ENCODE results near the gene RNF34.
A peak's percentile ranks its signal among the peaks of the same experiment; 100 is the strongest.

RNF34 gene

GRCh38 chr12:121438905-121439304 is 39.0 kb downstream of the RNF34 start:
- no peak for DNase-seq (ENCODE audit: low read depth)

GRCh38 chr12:121439715-121440114 is 39.8 kb downstream of the RNF34 start:
- DNase-seq (ENCODE audit: low read depth), result no peak

DNA sequence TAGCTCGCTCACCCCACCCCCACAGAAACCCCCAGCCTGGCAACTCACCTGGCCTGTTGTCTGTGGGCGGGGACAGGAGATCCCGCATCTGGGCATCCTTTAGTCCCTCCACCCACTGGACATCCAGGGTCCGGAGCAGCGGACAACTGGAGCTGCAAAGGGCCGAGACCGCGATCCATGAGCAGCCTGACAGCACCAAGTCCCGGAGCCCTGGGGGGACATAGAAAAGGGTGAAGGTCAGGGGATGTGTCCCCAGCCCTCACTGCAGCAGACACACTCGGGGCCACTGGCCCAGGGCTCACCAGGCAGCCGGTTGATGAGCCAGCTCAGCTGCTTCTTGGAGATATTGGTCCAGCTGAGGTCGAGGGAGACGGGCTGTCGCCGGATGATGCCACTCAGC is 40.9 kb downstream of the RNF34 start:
- DNase-seq (ENCODE audit: low read depth), result no peak

- no peak for DNase-seq (ENCODE audit: low read depth)
Observed at GRCh38 chr12:121441555-121441954, 41.6 kb downstream of the RNF34 start.

GRCh38 chr12:121442028-121442948 is 42.4 kb downstream of the RNF34 start:
- no peak for DNase-seq (ENCODE audit: low read depth)

DNA sequence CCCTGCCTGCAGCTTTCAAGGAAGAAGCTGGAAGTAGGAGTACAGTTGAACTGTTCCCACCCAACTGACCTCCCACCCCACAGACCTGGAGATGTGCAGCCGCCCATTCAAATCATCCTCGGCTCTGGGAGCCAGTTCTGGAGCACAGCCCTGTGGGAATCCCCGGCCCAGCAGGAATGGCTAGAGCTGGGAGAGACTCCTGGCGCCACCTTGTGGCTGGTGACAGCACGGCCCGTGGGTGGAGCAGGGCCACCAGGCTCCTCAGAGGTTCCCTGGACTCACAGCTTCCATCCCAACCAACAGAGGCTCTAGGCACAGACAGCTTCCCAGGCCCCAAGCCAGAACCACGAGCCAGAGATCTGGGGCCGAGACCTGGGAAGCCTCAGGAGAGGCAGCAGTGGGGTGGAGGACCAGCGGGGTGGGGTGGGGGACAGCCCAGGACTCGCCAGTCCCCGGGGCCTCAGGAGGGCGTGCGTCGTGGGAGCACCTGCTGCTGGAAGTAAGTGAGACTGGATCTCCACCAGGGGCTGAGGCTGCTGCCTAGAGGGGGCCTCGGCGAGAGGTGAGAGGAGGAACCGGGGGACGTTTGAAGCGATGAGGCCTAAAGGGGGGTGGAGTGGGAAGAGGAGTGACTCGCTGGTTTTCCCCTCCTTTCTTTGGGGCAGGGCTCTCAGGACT is 43.4 kb downstream of the RNF34 start:
- DNase-seq (ENCODE audit: low read depth), result peak; percentile 50

GRCh38 chr12:121443911-121444841 is 44.3 kb downstream of the RNF34 start:
- DNase-seq (ENCODE audit: low read depth), result no peak

- DNase-seq (ENCODE audit: low read depth), result no peak
Observed at GRCh38 chr12:121444842-121445202, 44.9 kb downstream of the RNF34 start.

GRCh38 chr12:121446750-121447149 is 46.8 kb downstream of the RNF34 start:
- no peak for DNase-seq (ENCODE audit: low read depth)

- no peak for DNase-seq (ENCODE audit: low read depth)
Observed at GRCh38 chr12:121448771-121449315, 48.9 kb downstream of the RNF34 start.

DNA sequence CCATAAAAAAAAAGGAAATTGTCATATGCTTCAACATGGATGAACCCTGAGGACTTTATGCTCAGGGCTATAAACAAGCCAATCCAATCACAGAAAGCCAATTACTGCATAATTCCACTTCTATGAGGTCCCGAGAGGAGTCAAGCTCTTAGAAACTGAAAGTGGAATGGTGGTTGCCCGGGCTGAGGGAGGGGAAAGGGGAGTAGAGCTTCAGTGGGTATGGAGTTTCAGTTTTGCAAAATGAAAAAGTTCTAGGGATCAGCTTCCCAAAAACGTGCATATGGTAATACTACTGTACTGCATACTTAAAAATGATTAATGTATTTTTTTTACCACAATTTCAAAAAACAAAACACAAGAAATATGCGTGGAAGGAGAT is 52.0 kb downstream of the RNF34 start:
- no peak for DNase-seq (ENCODE audit: low read depth)

- no peak for DNase-seq (ENCODE audit: low read depth)
Observed at GRCh38 chr12:121452340-121452984, 52.5 kb downstream of the RNF34 start.

GRCh38 chr12:121452985-121453360 is 53.1 kb downstream of the RNF34 start:
- no peak for DNase-seq (ENCODE audit: low read depth)

- no peak for DNase-seq (ENCODE audit: low read depth)
Observed at GRCh38 chr12:121453629-121454028, 53.7 kb downstream of the RNF34 start.

DNA sequence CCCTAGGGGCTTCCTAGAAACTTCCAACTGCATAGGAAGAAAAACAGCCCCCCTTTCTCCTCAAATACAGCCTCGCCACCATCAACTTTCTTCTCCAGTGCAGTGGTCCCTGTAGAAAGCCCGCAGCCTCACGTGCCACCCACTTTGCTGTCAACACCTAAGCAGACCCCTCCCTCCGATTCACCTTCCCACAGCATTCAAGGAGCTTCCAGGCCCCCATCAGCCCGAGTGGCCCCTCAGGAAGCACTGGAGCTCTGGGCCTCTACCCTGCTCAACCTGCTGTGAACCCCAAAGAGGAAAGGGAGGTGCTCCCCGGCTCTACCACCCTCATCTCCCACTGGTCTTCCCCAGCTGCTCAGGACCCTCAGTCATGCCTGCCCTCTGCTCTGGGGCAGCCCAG is 55.0 kb downstream of the RNF34 start:
- DNase-seq (ENCODE audit: low read depth), result no peak

DNA sequence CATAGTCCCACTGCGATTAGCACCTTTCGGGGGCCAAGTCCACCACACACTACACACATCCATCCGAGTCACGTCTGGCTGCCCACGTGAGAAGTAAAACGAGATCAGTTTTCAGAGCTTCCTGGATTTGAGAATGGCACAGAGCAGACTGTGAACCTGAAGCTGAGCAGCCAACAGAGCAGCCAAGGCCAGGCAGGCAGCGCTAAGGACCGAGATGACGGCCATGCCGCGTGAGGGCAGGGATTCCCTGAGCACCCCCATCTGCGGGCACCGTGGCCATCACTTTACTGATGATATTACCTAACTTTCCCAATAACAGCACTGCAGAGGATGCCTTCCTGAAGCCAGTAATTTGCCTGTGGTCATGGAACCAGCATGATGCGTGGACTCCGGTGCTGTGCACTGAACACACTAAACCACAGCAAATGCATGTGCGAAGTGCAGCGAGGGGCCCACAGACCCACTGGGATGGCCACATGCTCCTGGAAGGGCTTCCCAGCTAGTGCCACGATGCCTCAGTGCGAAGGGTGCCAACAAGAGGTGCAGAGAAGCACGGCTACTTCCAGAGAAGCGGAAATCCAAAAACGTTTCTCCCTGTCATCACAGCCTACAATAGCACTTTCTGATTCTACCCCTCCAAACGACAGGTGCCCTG is 56.0 kb downstream of the RNF34 start:
- DNase-seq (ENCODE audit: low read depth), result no peak

GRCh38 chr12:121456551-121456950 is 56.6 kb downstream of the RNF34 start:
- DNase-seq (ENCODE audit: low read depth), result no peak

DNA sequence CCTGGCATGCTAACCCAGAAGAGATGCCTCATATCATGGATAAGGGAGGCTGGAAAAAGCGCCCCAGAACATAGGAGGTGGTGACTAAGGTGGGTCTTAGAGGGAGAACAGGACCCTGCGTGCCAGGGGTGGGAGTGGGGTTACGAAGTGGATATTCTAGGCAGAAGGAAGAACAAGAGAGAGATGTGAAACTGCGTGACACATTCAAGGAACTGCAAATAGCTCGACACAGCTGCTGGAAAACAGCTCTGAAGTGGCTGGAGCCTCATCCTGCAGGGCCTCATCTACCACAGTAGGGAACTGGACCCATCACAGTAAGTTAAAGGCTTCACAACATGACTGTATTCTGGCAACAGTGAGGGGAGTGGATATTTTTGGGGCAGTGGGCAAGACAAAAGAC is 61.1 kb downstream of the RNF34 start:
- DNase-seq (ENCODE audit: low read depth), result no peak

DNA sequence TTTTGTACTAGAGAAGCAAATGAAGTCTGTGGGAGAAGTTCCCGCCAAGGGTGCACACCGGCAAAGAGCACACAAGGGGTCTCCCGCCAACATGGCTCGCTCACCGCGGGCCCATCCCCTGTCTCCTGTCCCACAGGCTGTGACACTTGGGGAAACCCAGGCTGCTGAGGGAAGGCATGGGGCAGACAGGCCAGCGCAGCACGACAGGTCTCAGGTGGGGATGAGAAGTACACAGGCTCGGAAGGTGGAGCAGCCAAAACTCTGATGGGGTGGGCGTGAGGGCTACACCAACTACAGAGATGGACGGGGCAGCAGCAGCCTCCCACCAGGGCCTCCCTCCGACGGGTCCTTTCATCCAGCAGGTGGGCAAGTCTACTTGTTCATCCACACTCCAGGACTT is 64.4 kb downstream of the RNF34 start:
- DNase-seq (ENCODE audit: low read depth), result no peak

DNA sequence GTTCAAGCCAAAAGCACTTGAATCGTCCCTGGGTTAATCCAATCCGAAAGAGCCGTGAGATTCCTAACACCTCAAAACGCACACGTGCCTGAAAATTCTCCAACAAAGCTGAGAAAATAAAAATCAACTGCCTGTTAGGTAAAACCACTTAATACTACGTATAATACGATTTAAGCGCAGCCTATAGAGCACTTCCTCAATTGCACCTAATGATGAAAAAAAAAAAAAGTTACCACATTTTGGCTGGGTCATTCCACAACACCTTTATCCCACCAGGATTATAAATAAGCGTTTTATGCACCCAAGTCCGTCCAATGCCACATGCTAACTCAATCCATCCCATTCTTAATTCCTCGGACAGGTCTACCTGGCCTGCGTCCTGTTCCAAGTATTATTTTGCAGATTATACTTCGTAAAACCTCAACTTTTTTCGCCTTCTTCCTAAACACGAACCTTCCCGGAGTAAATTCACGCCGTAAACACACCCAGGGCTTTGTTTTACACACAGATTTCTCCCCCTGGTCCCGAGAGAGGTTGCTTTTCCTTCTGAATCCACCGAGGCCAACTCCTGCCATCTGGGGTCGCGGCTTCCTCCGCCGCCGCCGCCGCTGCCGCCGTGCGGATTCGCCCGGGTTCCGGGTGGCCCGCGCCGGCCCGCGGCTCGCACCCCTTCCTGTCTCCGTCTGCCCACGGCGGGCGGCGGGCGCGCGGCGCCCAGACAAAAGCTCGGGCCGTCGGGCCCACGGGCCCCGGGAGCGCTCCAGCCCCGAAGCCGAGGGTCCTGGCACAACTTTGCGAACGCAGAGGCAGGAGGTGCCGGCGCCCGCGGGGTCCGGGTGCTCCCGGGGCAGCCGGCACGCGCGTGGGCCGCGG is 66.2 kb downstream of the RNF34 start:
- peak; percentile 20 for DNase-seq (ENCODE audit: low read depth)

Data from activated T-cell treated with anti-CD3 and anti-CD28 coated beads for 24 hours (primary cell).